OCI-LY3 (cell line): ENCODE results near the gene WDPCP.
"Not testable (repeated sequence)": the region's sequence is repeated elsewhere in the genome, so short reads cannot be mapped to it uniquely, and the experiment has no call there.

Source experiments
- H2AFZ ChIP-seq: fragments of 200-600, 300-600 bp; shearing (Covaris generic); 2 replicates; pipeline ENCODE4 v1.6.0; 2014; ENCODE audit warnings: antibody characterized with exemption, low read depth, low read length
- H3K27ac ChIP-seq: fragments of 200-600, 300-600 bp; sonication (generic); 2 replicates; pipeline ENCODE4 v1.5.1; 2014; ENCODE audit warnings: mild to moderate bottlenecking, low read length, moderate library complexity, mixed read lengths
- H3K27me3 ChIP-seq: fragments of 200-600, 300-600 bp; sonication (generic); 2 replicates; pipeline ENCODE4 v1.6.1; 2014; ENCODE audit warnings: low read depth, low read length, mixed read lengths
- H3K36me3 ChIP-seq: fragments of 200-600, 300-600 bp; sonication (generic); replicated peaks from 2 replicates; pipeline ENCODE3; 2014; ENCODE audit warnings: low read depth, low read length, mixed read lengths
- H3K4me1 ChIP-seq: fragments of 300-600, 200-600 bp; sonication (generic); 2 replicates; pipeline ENCODE4 v1.6.1; 2014; ENCODE audit warnings: low read length, mixed read lengths
- H3K4me2 ChIP-seq: fragments of 200-600, 300-600 bp; sonication (generic); 2 replicates; pipeline ENCODE4 v1.6.1; 2014; ENCODE audit warnings: low read length, mixed read lengths
- H3K4me3 ChIP-seq: fragments of 300-600, 200-600 bp; sonication (generic); 2 replicates; pipeline ENCODE4 v1.5.1; 2014; ENCODE audit warnings: antibody characterized with exemption, mild to moderate bottlenecking, low read length, moderate library complexity
- H3K79me2 ChIP-seq: fragments of 300-600, 200-600 bp; shearing (Covaris generic); 2 replicates; pipeline ENCODE4 v1.6.1; 2014; ENCODE audit warnings: mild to moderate bottlenecking, low read length, mixed read lengths
- H3K9ac ChIP-seq: fragments of 300-600, 200-600 bp; shearing (Covaris generic); 2 replicates; pipeline ENCODE4 v1.6.0; 2014; ENCODE audit warnings: mild to moderate bottlenecking, low read length, moderate library complexity
- H3K9me3 ChIP-seq: fragments of 200-600, 300-600 bp; shearing (Covaris generic); 2 replicates; pipeline ENCODE4 v1.6.1; 2014; ENCODE audit warnings: low read length, mixed read lengths; ENCODE audit not compliant: insufficient read depth
- H4K20me1 ChIP-seq: fragments of 200-600, 300-600 bp; sonication (generic); 2 replicates; pipeline ENCODE4 v1.6.1; 2016; ENCODE audit warnings: low read length, mixed read lengths; ENCODE audit not compliant: insufficient read depth
- EZH2phosphoT487 ChIP-seq: fragments of 200-600 bp; shearing (Covaris generic); IDR thresholded peaks from 2 replicates; pipeline ENCODE4 v1.6.1; 2018; ENCODE audit warnings: antibody characterized with exemption, mixed run types, low read depth
- TF ChIP-seq, protein P1 (sequence below): fragments of 200-600, 300-600 bp; sonication (generic); IDR thresholded peaks from 2 replicates; pipeline ENCODE4 v1.5.1; 2014; ENCODE audit warnings: antibody characterized with exemption, low read length, low read depth

WDPCP gene

GRCh38 chr2:63406641-63407040 lies 181.6 kb downstream of the WDPCP start:
- TF ChIP-seq, protein P1, sequence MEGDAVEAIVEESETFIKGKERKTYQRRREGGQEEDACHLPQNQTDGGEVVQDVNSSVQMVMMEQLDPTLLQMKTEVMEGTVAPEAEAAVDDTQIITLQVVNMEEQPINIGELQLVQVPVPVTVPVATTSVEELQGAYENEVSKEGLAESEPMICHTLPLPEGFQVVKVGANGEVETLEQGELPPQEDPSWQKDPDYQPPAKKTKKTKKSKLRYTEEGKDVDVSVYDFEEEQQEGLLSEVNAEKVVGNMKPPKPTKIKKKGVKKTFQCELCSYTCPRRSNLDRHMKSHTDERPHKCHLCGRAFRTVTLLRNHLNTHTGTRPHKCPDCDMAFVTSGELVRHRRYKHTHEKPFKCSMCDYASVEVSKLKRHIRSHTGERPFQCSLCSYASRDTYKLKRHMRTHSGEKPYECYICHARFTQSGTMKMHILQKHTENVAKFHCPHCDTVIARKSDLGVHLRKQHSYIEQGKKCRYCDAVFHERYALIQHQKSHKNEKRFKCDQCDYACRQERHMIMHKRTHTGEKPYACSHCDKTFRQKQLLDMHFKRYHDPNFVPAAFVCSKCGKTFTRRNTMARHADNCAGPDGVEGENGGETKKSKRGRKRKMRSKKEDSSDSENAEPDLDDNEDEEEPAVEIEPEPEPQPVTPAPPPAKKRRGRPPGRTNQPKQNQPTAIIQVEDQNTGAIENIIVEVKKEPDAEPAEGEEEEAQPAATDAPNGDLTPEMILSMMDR, result no peak
- no peak for TF ChIP-seq EZH2phosphoT487

DNA sequence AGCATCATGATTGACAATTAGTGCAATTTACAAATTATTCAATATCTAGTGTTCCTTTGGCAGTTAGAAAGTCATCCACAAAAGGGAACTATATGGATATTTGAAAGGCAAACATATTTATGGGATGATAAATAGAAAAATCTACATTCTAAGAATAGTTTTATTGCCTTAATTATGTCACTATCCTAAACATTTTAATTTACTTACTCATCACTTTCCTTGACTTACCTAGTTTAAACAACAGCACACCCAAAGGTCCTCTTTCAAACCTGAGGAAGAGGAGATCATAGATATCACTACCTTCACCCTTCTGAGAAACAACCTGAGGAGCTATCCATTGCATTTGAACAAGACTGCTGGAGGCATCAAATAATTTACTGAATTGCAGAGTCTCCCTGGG lies 184.5 kb downstream of the WDPCP start:
- no peak overlapping the region for H3K4me3 ChIP-seq
- no peak overlapping the region for H2AFZ ChIP-seq
- no peaks in the 10 kb centered on the region for H3K27me3 ChIP-seq
- H3K36me3 ChIP-seq, result no peaks in the 10 kb centered on the region
- H3K79me2 ChIP-seq, result no peaks in the 10 kb centered on the region
- H3K27ac ChIP-seq, result no peak overlapping the region
- no peaks in the 10 kb centered on the region for H4K20me1 ChIP-seq
- peaks cover 9% of the 10 kb centered on the region for H3K4me1 ChIP-seq
- no peak for TF ChIP-seq EZH2phosphoT487
- TF ChIP-seq, protein P1, result no peak
- no peak overlapping the region for H3K4me2 ChIP-seq
- no peaks in the 10 kb centered on the region for H3K9me3 ChIP-seq
- no peak overlapping the region for H3K9ac ChIP-seq

More at GRCh38 chr2:63406641-63407040, 181.6 kb downstream of the WDPCP start:
- Histone ChIP-seq H2AFZ (no peak overlapping the region), H3K4me1 (peaks cover 9% of the 10 kb centered on the region), H3K4me3 (no peak overlapping the region), H3K4me2 (no peak overlapping the region), H4K20me1 (no peaks in the 10 kb centered on the region), H3K9ac (no peak overlapping the region), H3K79me2 (no peaks in the 10 kb centered on the region), H3K27ac (no peak overlapping the region), H3K36me3 (no peaks in the 10 kb centered on the region), H3K9me3 (no peaks in the 10 kb centered on the region), H3K27me3 (no peaks in the 10 kb centered on the region)

GRCh38 chr2:63402889-63403288 lies 185.4 kb downstream of the WDPCP start:
- not testable (repeated sequence) for H3K9ac ChIP-seq, H4K20me1 ChIP-seq, H3K79me2 ChIP-seq, H3K27me3 ChIP-seq, H3K4me2 ChIP-seq, H3K27ac ChIP-seq, H3K4me3 ChIP-seq, H3K36me3 ChIP-seq, H3K4me1 ChIP-seq, H2AFZ ChIP-seq, H3K9me3 ChIP-seq

DNA sequence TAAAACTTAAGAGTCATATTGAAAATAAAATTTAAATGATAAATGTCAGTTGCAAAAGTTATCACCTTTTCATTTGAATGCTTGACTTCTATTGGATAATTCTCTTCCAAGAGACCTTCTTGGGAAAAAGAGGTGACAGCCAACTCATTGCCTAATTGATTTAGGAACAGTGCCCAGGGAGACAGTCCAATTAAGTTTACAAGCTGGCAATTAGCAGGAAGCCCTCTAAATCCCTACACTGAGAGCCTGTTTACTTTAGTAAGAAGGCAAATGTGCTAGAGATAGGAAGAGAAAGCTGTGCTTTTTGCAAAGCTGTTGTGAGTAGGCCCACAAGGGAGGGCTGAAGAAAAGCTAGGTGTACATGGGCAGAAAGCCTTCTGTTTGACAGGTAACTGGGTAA lies 189.1 kb downstream of the WDPCP start:
- H3K4me3 ChIP-seq, result no peak overlapping the region
- no peak overlapping the region for H3K4me2 ChIP-seq
- no peaks in the 10 kb centered on the region for H3K79me2 ChIP-seq
- no peaks in the 10 kb centered on the region for H3K27me3 ChIP-seq
- no peaks in the 10 kb centered on the region for H3K9me3 ChIP-seq
- no peak overlapping the region for H3K27ac ChIP-seq
- H3K4me1 ChIP-seq, result no peaks in the 10 kb centered on the region
- H2AFZ ChIP-seq, result no peak overlapping the region
- H3K9ac ChIP-seq, result no peak overlapping the region
- H4K20me1 ChIP-seq, result no peaks in the 10 kb centered on the region
- TF ChIP-seq EZH2phosphoT487, result no peak
- TF ChIP-seq, protein P1, result no peak
- no peaks in the 10 kb centered on the region for H3K36me3 ChIP-seq

DNA sequence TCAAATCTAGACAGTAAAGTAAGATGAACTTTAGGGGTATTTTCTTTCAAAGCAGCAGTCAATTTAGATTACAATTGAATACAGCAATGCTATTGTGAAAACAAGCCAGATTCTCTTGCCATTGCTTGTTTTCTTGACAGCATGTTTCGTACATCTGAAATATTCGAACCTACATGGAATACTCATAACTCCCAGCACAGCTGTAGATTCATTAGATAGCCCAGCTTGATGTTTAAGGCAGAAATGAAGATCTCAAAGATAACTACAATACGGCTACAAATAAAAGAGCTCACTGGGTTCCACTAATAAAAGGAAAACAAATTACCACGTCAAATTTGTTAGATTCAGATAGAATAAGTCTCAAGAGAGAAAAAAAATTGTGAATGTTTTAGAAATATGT lies 208.8 kb downstream of the WDPCP start:
- no peak overlapping the region for H3K4me3 ChIP-seq
- TF ChIP-seq EZH2phosphoT487, result no peak
- TF ChIP-seq, protein P1, result no peak
- no peaks in the 10 kb centered on the region for H3K9me3 ChIP-seq
- H3K79me2 ChIP-seq, result no peaks in the 10 kb centered on the region
- H3K4me1 ChIP-seq, result peaks cover 14% of the 10 kb centered on the region
- no peaks in the 10 kb centered on the region for H3K36me3 ChIP-seq
- no peak overlapping the region for H3K9ac ChIP-seq
- H2AFZ ChIP-seq, result no peak overlapping the region
- H4K20me1 ChIP-seq, result no peaks in the 10 kb centered on the region
- no peak overlapping the region for H3K4me2 ChIP-seq
- no peak overlapping the region for H3K27ac ChIP-seq
- H3K27me3 ChIP-seq, result no peaks in the 10 kb centered on the region
